Epithelial cell of proximal tubule (primary cell): ENCODE data around the gene NEK1. TPM values are rescaled to one million over a fixed set of nuclear protein-coding genes. Genes with fewer than 3 reads are reported as not detected.
A peak's percentile ranks its signal among the peaks of the same experiment; 100 is the strongest.

ENCODE experiments used
- DNase-seq: peaks from one replicate; pipeline ENCODE4 v3.0.0-alpha.2; 2011; ENCODE audit warnings: low read depth
- H3K4me3 ChIP-seq: 2 replicates; pipeline ENCODE4 v1.5.1; 2011; ENCODE audit warnings: low read depth, mild to moderate bottlenecking, low read length
- total RNA-seq: library from RNA; depleted of rRNA; stranded (reverse); fragments of >200 nt; gene quantifications from 2 replicates; pipeline ENCODE4 v1.2.3, GENCODE V29; 2015
- TF ChIP-seq, protein P1 (sequence below): conservative IDR thresholded peaks from 2 replicates; pipeline ENCODE4 v1.5.1; 2012; ENCODE audit warnings: low read depth, mild to moderate bottlenecking, low read length

Gene NEK1, protein sequence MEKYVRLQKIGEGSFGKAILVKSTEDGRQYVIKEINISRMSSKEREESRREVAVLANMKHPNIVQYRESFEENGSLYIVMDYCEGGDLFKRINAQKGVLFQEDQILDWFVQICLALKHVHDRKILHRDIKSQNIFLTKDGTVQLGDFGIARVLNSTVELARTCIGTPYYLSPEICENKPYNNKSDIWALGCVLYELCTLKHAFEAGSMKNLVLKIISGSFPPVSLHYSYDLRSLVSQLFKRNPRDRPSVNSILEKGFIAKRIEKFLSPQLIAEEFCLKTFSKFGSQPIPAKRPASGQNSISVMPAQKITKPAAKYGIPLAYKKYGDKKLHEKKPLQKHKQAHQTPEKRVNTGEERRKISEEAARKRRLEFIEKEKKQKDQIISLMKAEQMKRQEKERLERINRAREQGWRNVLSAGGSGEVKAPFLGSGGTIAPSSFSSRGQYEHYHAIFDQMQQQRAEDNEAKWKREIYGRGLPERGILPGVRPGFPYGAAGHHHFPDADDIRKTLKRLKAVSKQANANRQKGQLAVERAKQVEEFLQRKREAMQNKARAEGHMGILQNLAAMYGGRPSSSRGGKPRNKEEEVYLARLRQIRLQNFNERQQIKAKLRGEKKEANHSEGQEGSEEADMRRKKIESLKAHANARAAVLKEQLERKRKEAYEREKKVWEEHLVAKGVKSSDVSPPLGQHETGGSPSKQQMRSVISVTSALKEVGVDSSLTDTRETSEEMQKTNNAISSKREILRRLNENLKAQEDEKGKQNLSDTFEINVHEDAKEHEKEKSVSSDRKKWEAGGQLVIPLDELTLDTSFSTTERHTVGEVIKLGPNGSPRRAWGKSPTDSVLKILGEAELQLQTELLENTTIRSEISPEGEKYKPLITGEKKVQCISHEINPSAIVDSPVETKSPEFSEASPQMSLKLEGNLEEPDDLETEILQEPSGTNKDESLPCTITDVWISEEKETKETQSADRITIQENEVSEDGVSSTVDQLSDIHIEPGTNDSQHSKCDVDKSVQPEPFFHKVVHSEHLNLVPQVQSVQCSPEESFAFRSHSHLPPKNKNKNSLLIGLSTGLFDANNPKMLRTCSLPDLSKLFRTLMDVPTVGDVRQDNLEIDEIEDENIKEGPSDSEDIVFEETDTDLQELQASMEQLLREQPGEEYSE (N-terminal part only)
- total RNA-seq, result 5.9 and 8.0 TPM in 2 replicates

DNA sequence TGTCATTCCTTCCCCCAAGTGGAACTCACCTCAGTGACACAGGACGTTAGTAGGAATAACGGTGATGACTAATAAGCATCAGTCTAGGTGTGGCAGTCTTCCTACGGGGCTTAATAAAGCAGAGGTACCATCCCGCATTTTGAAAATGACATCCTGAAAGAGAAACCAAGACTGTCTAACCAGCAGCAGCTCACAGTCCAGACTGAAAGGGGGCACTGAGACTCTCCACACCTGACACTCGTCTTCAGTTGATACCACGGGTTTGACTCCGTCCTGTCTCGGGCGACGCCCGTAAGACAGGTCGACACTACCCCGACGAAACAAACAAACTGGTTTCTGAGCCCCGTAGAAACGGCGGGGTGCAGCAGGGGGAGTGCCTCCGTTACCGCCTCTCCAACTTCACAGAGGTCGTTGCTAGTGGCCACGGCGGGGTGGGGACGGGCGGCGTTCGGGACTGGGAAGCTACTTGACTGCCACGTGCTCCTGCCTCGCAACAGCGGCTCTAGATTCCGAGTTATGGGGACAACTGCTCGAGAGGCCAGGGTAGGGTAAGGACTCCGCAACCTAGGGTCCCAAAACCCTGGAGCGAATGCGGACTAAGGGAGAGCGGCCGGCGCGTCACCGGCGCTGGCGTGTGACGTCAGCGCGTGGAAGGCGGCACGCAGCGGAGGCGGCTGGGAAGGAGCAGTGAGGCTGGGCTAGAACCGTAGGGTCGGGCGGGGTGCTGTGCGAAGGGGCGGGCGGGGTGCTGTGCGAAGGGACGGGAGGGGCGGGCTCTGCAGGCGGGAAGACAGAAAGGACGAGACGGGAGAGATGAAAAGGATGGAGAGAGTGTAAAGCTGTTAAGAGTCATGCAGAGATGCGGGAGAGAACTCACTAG, at the start of gene NEK1:
Gene NEK1, minus strand, starts transcription at position 593 of the 880 bp plus-strand sequence. CDS start 9,953 bp downstream, outside the sequence.
- H3K4me3 ChIP-seq, result peak within 1 kb of the TSS; percentile 88
- TF ChIP-seq, protein P1, sequence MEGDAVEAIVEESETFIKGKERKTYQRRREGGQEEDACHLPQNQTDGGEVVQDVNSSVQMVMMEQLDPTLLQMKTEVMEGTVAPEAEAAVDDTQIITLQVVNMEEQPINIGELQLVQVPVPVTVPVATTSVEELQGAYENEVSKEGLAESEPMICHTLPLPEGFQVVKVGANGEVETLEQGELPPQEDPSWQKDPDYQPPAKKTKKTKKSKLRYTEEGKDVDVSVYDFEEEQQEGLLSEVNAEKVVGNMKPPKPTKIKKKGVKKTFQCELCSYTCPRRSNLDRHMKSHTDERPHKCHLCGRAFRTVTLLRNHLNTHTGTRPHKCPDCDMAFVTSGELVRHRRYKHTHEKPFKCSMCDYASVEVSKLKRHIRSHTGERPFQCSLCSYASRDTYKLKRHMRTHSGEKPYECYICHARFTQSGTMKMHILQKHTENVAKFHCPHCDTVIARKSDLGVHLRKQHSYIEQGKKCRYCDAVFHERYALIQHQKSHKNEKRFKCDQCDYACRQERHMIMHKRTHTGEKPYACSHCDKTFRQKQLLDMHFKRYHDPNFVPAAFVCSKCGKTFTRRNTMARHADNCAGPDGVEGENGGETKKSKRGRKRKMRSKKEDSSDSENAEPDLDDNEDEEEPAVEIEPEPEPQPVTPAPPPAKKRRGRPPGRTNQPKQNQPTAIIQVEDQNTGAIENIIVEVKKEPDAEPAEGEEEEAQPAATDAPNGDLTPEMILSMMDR, result no peak
- DNase-seq, result no peak

DNA sequence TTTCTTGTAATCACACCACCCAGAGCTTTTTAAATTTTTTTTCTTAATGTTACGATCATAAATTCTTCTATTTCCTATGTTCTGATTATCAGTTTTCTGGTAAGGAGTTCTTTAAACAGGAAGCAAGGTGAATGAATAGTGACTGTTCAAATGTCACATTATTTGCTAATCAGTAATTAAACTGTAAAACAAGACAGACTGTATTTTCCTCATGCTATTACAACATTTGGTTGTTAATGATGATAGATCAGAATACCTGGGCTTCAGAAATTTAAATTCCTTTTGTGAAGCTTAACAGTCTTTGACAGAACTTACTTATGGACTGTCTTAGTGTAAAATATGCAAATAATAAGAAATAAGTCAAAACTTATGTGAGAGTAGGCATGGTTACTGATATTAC, 49.4 kb upstream of the NEK1 start:
- no peak for DNase-seq
- TF ChIP-seq, protein P1, result no peak
- no peak overlapping the region for H3K4me3 ChIP-seq

DNA sequence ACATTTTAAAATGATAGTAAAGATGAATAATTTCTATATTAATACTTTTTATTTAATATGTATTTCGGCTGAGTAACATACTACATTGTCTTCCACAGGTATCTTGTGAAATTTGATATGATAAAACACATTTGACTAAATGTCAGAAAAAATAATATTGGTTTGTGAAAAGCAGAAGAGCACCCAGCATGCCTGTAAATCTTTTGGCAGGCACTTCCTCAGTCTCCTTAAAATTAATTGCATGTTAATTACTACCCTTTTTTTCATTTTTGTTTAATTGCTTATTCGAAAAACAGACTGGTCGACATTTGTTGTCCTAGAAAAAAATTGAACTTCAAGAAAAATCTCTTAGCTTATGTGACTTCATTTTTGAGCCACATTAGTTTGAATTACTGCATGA, 48.5 kb upstream of the NEK1 start:
- DNase-seq, result no peak
- TF ChIP-seq, protein P1, result no peak
- peak overlapping the region; percentile 59 for H3K4me3 ChIP-seq

DNA sequence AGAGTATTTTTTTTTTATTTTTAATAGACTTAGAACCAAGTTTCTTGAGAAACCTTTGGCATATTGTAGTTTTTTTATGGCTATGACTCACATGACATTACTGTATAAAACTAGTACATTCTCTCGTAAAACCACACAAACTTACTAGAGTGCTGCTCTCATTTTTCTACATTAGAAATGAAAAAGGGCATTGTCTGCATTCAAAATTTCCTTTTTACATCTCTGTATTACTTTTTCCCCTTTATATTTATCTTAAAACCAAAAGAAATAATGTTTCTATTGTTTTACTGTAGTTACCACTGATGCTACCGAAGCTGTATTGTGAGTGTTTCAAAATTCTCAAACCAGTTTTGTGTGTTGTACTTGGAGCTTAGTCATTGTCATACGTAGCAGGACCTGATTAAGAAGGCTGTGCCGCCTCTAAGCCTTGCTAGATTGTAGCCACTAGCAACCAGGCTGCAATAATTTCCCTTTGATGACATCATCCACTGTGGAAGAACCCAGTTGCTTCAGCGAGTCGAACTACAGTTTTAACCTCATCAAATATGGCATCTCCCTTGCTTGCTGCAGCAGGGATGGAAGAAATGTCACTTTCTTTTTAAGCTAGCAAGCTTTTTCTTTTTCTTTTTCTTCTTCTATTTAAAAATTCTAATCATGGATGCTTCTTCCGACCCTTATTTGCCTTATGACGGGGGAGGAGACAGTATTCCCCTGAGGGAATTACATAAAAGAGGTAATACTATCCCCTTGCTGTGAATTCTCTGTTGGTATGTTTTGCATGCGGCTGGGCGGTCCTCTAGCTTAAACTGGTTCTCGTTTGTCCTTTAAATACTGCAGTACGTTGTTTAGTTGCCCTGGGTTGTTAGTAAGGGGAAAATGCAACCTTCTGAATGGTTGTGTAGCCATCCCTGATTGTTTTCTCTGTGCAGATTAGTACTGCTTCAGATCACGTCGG, 47.6 kb upstream of the NEK1 start:
- DNase-seq, result peak; percentile 97
- peak overlapping the region; percentile 59 for H3K4me3 ChIP-seq
- TF ChIP-seq, protein P1, result no peak

DNA sequence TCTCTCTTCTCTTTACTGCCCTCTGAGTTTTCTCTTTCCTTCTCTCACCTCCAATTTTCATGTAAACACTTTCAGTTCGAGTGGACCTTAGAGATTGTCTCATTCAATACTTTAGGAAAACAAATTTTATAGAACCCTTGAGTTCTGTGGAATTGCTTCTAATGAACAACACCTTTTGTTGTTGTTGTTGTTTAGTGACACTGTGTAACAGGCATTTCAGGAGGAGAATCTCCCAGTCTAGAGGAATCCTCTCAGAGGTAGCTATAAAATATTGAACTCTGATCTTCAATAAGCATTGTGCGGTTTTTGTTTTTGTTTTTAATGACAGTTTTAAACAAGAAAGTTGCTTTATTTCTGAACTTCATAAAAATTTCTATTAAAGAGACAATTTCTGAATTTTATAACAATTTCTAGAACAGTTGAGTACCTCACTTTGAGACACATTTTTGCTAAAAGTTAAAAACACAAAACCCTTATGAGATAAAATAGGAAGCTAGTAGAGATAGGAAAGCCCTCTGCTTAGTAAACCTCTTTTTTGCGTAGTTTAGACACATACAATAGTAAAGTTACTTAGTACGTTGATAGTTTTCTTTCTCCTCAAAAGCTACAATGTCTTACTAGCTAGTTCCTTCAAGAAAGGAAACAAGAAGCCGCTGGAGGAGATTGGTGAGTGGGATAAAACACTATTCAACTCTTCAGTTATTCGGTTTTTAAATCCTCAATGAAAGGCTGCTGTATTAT, 46.8 kb upstream of the NEK1 start:
- H3K4me3 ChIP-seq, result peak overlapping the region; percentile 59
- TF ChIP-seq, protein P1, result no peak
- DNase-seq, result no peak
